Mucosa of rectum (tissue), 2 donors: ENCODE results near the gene UBE2S.

Experiments used
- H3K27ac ChIP-seq, 2 donors: one replicate each; pipeline ENCODE4 v1.7.0; 2013; ENCODE audit warnings: inconsistent platforms in 2 of 2, low read depth in 2 of 2, low read length in 2 of 2
- H3K27me3 ChIP-seq, 2 donors: one replicate each; pipeline ENCODE4 v1.7.0; 2013; ENCODE audit warnings: low read length in 2 of 2; ENCODE audit not compliant: control insufficient read depth in 2 of 2, insufficient read depth in 2 of 2
- H3K36me3 ChIP-seq, 2 donors: one replicate each; pipeline ENCODE4 v1.7.0; 2013; ENCODE audit warnings: low read length in 2 of 2; ENCODE audit not compliant: control insufficient read depth in 2 of 2, insufficient read depth in 2 of 2
- H3K4me1 ChIP-seq, 2 donors: one replicate each; pipeline ENCODE4 v1.7.0; 2013; ENCODE audit warnings: low read length in 2 of 2, mild to moderate bottlenecking in 1 of 2; ENCODE audit not compliant: control insufficient read depth in 2 of 2, insufficient read depth in 2 of 2
- H3K4me3 ChIP-seq, 2 donors: one replicate each; pipeline ENCODE4 v1.7.0; 2013; ENCODE audit warnings: low read length in 2 of 2
- H3K9ac ChIP-seq, 2 donors: one replicate each; pipeline ENCODE4 v1.7.0; 2013; ENCODE audit warnings: low read length in 2 of 2, low read depth in 1 of 2, mild to moderate bottlenecking in 1 of 2
- H3K9me3 ChIP-seq, 2 donors: one replicate each; pipeline ENCODE4 v1.7.0; 2013; ENCODE audit warnings: low read length in 2 of 2; ENCODE audit not compliant: control insufficient read depth in 2 of 2
- donor health status: healthy.
- donor health status: Normal muscosa, but diverticular disease.

The UBE2S gene

DNA sequence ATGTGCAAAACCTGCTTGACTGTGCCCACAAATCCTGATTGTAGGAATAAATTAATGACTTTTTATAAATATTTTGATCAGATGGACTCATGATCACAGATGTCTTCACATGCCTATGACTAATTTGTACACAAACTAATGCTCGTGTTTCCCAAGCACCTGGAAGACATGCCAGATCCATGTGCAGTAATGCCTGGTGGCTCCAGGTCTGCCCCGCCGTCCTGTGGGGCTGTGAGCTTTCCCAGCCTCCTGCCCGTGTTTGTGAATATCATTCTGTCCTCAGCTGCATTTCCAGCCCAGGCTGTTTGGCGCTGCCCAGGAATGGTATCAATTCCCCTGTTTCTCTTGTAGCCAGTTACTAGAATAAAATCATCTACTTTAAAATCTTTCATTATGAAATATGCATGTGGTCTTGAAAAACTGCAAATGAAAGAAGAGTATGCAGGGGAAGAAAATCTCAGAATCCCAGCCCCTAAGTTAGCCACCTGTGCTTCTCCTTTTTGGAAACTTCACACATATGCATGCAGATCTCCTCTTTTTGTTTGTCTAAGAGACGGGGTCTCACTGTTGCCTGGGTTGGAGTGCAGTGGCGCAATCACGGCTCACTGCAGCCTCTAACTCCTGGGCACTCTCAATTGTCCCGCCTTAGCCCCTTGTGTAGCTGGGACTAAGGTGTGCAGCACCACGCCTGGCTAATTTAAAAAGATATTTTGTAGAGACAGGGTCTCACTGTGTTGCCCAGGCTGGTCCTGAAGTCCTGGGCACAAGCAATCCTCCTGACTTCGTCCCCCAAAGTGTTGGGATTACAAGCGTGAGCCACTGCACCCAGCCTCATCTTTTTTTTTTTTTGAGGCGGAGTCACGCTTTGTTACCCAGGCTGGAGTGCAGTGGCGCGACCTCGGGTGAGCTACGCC, 15.6 kb downstream of the UBE2S start:
- Histone ChIP-seq H3K27ac (no peak overlapping the region), H3K27me3 (no peaks in the 10 kb centered on the region), H3K36me3 (peaks cover 30 to 43% of the 10 kb centered on the region in 2 donors), H3K9ac (no peak overlapping the region), H3K4me1 (peaks cover 17% of the 10 kb centered on the region in 2 donors), H3K4me3 (no peak overlapping the region), H3K9me3 (no peaks in the 10 kb centered on the region)

DNA sequence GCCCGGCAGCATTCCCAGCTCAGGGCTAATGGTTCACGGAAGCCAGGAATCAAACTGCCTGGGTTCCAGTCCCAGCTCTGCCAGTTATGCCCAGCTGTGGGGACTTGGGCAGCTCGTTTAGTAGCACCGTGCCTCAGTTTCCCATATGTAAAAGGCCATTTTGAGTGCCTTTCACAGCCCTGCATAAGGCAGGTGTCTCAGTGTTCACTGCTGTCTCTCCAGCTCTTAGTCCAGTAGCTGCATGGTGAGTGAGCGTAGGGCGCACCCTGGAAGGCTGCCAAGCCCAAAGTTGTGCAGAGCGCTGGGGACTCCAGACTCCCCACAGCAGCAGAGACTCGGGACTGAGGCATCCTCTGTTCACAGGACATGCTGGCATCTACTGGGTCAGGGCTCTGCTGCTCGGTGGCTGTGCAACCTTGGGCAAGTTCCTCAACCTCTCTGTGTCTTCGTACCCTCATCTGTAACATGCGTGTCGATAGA, 16.4 kb downstream of the UBE2S start:
- Histone ChIP-seq H3K27me3 (no peaks in the 10 kb centered on the region), H3K36me3 (peaks cover 31 to 44% of the 10 kb centered on the region in 2 donors), H3K4me1 (peaks cover 23 to 24% of the 10 kb centered on the region in 2 donors), H3K4me3 (no peak overlapping the region), H3K27ac (no peak overlapping the region), H3K9ac (no peak overlapping the region), H3K9me3 (no peaks in the 10 kb centered on the region)

DNA sequence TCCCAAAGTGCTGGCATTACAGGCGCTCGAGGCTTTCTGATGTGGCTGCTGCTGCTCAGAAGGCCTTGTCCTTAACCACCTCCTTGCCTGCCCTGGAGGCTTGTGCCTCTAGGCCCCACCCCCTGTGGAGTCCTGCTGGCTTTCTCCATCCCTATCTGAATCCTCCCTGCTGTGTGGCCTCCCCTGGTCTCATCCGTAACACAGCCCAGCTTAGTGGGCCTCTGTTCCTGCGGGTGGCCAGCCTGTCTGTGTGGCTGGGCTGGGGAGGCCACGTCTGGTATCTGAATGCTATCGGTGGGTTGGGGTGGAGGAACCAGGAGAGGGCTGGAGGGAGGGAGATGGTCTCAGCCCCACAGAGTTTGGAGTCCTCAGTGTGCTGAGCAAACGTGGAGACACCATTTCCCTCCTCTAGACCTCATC, 17.1 kb downstream of the UBE2S start:
- Histone ChIP-seq H3K4me3 (no peak overlapping the region), H3K9ac (no peak overlapping the region), H3K4me1 (peaks cover 23 to 25% of the 10 kb centered on the region in 2 donors), H3K27me3 (no peaks in the 10 kb centered on the region), H3K27ac (no peak overlapping the region), H3K36me3 (peaks cover 31 to 44% of the 10 kb centered on the region in 2 donors), H3K9me3 (no peaks in the 10 kb centered on the region)

- H3K9ac ChIP-seq: no peak overlapping the region
- no peaks in the 10 kb centered on the region for H3K27me3 ChIP-seq
- peaks cover 31 to 44% of the 10 kb centered on the region in 2 donors for H3K36me3 ChIP-seq
- peaks cover 29 to 30% of the 10 kb centered on the region in 2 donors for H3K4me1 ChIP-seq
- H3K27ac ChIP-seq: no peak overlapping the region
- no peaks in the 10 kb centered on the region for H3K9me3 ChIP-seq
- H3K4me3 ChIP-seq: no peak overlapping the region
These were observed 17.9 kb downstream of the UBE2S start for GRCh38 chr19:55389386-55390317.

DNA sequence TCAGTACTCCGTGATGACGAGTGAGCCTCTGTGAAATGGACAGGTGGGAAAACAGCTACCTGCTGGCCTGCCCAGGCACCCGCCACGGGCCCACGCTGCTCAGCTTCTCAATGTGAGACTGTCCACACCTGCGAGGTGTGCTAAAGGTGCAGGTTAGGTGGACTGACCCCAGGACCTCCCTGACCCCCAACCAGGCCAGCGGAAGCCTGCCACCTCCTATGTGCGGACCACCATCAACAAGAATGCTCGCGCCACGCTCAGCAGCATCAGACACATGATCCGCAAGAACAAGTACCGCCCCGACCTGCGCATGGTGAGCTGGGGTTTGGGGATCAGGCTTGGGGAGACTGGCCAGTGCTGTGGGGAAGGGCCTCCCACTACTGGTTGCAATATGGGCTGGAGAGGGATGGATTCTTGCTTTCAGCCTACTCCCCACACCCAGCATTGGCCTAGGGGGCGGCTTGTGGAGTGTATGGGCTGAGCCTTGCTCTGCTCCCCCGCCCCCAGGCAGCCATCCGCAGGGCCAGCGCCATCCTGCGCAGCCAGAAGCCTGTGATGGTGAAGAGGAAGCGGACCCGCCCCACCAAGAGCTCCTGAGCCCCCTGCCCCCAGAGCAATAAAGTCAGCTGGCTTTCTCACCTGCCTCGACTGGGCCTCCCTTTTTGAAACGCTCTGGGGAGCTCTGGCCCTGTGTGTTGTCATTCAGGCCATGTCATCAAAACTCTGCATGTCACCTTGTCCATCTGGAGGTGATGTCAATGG, 19.7 kb downstream of the UBE2S start:
- peak overlapping the region; percentile 99 for H3K4me3 ChIP-seq
- peaks cover 31 to 44% of the 10 kb centered on the region in 2 donors for H3K36me3 ChIP-seq
- peak overlapping the region; percentile 54 to 97 for H3K9ac ChIP-seq
- H3K27me3 ChIP-seq: no peaks in the 10 kb centered on the region
- H3K4me1 ChIP-seq: peaks cover 39 to 41% of the 10 kb centered on the region in 2 donors
- H3K27ac ChIP-seq: no peak overlapping the region
- no peaks in the 10 kb centered on the region for H3K9me3 ChIP-seq

GRCh38 chr19:55386493-55386971, 21.1 kb downstream of the UBE2S start:
- Histone ChIP-seq H3K27ac (peak overlapping the region; percentile 76 to 96), H3K4me1 (peaks cover 42 to 44% of the 10 kb centered on the region in 2 donors), H3K27me3 (no peaks in the 10 kb centered on the region), H3K9me3 (no peaks in the 10 kb centered on the region), H3K9ac (peak overlapping the region; percentile 97 to 98), H3K4me3 (peak overlapping the region; percentile 99), H3K36me3 (peaks cover 31 to 42% of the 10 kb centered on the region in 2 donors)

DNA sequence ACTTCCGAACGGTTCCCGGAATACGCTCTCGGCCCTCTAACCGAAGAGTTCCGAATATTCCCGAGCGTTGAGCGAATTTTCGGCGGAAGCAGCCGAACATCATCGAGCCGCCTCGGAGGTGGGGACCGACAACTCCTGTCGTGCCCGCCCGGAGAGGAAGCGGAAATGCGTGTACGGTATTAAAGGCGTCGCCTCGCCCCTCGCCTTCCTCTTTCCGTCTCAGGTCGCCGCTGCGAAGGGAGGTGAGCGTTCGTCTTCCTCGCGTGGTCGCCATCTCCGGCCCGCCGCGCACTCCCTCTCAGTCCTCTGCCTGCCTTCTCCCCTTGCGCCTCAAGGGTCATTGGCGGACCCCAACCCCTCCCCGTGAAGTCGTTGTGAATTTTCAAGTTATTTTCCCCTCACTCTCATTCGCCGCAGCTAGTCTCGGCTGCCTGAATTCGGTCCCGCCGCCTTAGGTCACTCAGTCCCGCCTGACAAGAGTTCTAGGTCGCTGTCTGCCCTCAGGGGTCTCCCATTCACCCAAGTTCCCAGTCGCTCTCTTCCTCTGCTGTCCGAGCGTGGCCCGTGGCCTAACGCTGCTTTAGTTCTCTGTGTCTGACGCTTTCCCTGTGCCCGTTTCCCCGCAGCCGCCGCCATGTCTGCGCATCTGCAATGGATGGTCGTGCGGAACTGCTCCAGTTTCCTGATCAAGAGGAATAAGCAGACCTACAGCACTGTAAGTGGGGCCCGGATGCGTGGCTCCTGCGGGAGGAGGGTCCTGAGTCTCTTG, 21.7 kb downstream of the UBE2S start, which contains the start of gene RPL28:
RPL28 (plus strand) TSS at position 209 of the 769 bp plus-strand sequence; CDS start at position 635, 426 bp downstream.
- peaks cover 42 to 44% of the 10 kb centered on the region in 2 donors for H3K4me1 ChIP-seq
- peak within 1 kb of the TSS; percentile 95 to 96 for H3K27ac ChIP-seq
- H3K9ac ChIP-seq: peak within 1 kb of the TSS; percentile 97 to 98
- H3K27me3 ChIP-seq: no peaks in the 10 kb centered on the region
- H3K9me3 ChIP-seq: no peaks in the 10 kb centered on the region
- peak within 1 kb of the TSS; percentile 99 for H3K4me3 ChIP-seq
- peaks cover 31 to 35% of the 10 kb centered on the region in 2 donors for H3K36me3 ChIP-seq

DNA sequence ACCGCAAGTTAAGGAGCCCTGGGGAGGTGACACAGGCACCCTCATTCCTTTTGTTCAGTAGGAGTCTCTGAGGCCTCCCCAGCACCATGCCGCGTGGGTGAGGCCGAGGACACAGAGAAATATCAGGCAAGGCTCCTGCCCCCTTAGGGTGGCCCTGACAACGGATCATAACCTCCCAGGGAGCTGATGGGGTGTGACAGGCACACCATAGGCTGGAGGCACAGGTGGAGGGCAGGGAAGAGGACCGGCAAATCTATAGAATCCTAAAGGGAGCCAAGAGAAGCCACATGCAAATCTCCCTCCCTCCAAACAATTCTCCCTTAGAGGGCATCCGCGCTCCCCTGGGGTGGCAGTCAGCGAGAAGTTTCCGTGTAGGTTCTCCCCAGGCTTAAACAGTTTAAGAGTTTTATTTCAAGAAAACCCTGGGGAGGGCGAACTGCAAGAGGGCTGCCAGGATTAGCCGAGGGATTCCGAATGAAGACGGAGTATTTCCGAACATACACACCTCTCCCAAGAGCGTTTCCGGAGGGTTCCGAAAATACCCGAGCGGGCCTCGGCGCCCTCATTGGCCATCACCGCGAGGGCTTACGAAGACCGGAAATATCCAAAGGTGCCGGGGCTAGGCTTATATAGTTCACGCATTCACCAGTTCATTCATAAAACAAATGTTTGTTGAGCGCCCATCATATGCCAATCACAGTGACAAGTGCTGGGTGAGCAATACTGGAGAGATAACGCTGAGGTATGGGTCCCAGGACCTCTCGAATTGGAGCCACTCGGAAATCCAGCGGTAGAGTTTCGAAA, 22.5 kb downstream of the UBE2S start:
- Histone ChIP-seq H3K9ac (peak overlapping the region; percentile 96 to 97), H3K9me3 (no peaks in the 10 kb centered on the region), H3K4me1 (peaks cover 42 to 44% of the 10 kb centered on the region in 2 donors), H3K27me3 (no peaks in the 10 kb centered on the region), H3K27ac (peak overlapping the region; percentile 95 to 96), H3K4me3 (peak overlapping the region; percentile 99), H3K36me3 (peaks cover 26 to 31% of the 10 kb centered on the region in 2 donors)
